Measurements from ENCODE around the gene TPGS1.

- TF ChIP-seq CTCF (IDR thresholded peaks at IDR 0.05) (no peak), POLR2A (IDR thresholded peaks at IDR 0.05) (no peak)
Measured at GRCh38 chr19:555474-555808, 48.1 kb downstream of the TPGS1 start.
